Spleen (tissue), 11 donors: ENCODE results near the gene PSMC2. TPM values are rescaled to one million over a fixed set of nuclear protein-coding genes. Genes with fewer than 3 reads are reported as not detected.

ENCODE experiments used
- DNase-seq: peaks from one replicate; pipeline ENCODE4 v3.0.0-alpha.2; 2020
- H3K27ac ChIP-seq, 8 donors: fragments of 200-600 bp; sonication (generic) in 7 of 8; 1 replicate in 4 of 8; 2 replicates in 4 of 8; pipeline versions ENCODE4 v1.5.0 to v1.8.0; 2016 to 2021; ENCODE audit warnings: inconsistent platforms in 4 of 8, mild to moderate bottlenecking in 4 of 8, moderate library complexity in 1 of 8
- H3K27me3 ChIP-seq, 7 donors: fragments of 200-600 bp; sonication (generic) in 6 of 7; replicated peaks in 1 of 7; 1 replicate in 4 of 7; 2 replicates in 3 of 7; pipeline versions ENCODE4 v1.5.0 to v1.8.0; 2016 to 2021; ENCODE audit warnings: inconsistent platforms in 3 of 7, mild to moderate bottlenecking in 1 of 7
- H3K36me3 ChIP-seq, 6 donors: fragments of 200-600 bp; sonication (generic) in 5 of 6; 1 replicate in 4 of 6; 2 replicates in 2 of 6; pipeline versions ENCODE4 v1.5.0 to v1.8.0; 2016 to 2021; ENCODE audit warnings: inconsistent platforms in 2 of 6
- H3K4me1 ChIP-seq, 6 donors: fragments of 200-600 bp; sonication (generic) in 5 of 6; 1 replicate in 3 of 6; 2 replicates in 3 of 6; pipeline versions ENCODE4 v1.5.0 to v1.8.0; 2016 to 2021; ENCODE audit warnings: inconsistent platforms in 3 of 6
- H3K4me3 ChIP-seq, 8 donors: fragments of 200-600 bp; sonication (generic) in 7 of 8; 1 replicate in 4 of 8; 2 replicates in 4 of 8; pipeline versions ENCODE4 v1.5.0 to v1.8.0; 2016 to 2021; ENCODE audit warnings: inconsistent platforms in 4 of 8, mild to moderate bottlenecking in 4 of 8, moderate library complexity in 2 of 8
- H3K9me3 ChIP-seq, 8 donors: fragments of 200-600 bp; sonication (generic) in 7 of 8; 1 replicate in 4 of 8; 2 replicates in 4 of 8; pipeline versions ENCODE4 v1.5.0 to v1.8.0; 2016 to 2021; ENCODE audit warnings: inconsistent platforms in 4 of 8
- CTCF ChIP-seq, 11 experiments: fragments of 200-600 bp in 7 of 11; fragments of 450-650 bp in 4 of 11; sonication (generic) in 4 of 11; IDR thresholded peaks in 8 of 11; conservative IDR thresholded peaks in 3 of 11; 1 replicate in 7 of 11; 2 replicates in 4 of 11; pipeline versions ENCODE4 v1.4.0 to v1.8.0; 2016 to 2021; ENCODE audit warnings: antibody characterized with exemption in 11 of 11, inconsistent platforms in 4 of 11, mild to moderate bottlenecking in 1 of 11
- POLR2A ChIP-seq, 3 donors: fragments of 450-650 bp; IDR thresholded peaks; one replicate each; pipeline ENCODE4 v1.5.1; 2017; ENCODE audit warnings: antibody characterized with exemption in 3 of 3, mild to moderate bottlenecking in 1 of 3
- POLR2AphosphoS5 ChIP-seq, 3 donors: sonication (generic); formaldehyde crosslinking; IDR thresholded peaks; one replicate each; pipeline ENCODE4 v1.5.1; 2017; ENCODE audit warnings: antibody characterized with exemption in 3 of 3
- WGBS, 5 donors: extraction: QIAGEN DNeasy Blood & Tissue Kit in 3 of 5; methylation state at CpG; one replicate each; pipeline versions ENCODE4 v1.1.5 to v1.1.7; 2013 to 2018; 5-methylcytosine and 5-hydroxymethylcytosine counted together
- intact Hi-C: fragments of 100-400 bp; cut with DNase I; formaldehyde crosslinking; loops from one replicate; pipeline ENCODE4 v1.15.0; 2023; ENCODE audit warnings: low total_unique reads
- polyA plus RNA-seq, 3 donors: library from polyadenylated mRNA; stranded (reverse); fragments of 200-250 nt; gene quantifications; one replicate each; pipeline ENCODE4 v1.2.1, GENCODE V29; 2013
- total RNA-seq, 7 donors: library from RNA; depleted of rRNA in 3 of 7; stranded (reverse); fragments of >200 nt in 3 of 7; fragmentation: NEBNext Ultra II Directional in 4 of 7; extraction: Animal tissue kit (Norgen Biotek cat#: 25700) in 4 of 7; gene quantifications; one replicate each; pipeline versions ENCODE4 v1.1.0 to v1.2.1, GENCODE V29; 2016 to 2021
- donor health status: healthy with polysubstance abuse.
- donor health status: DM: no; HTN: no; CAD: no; lungs with moderate emphysema.
- donor health status: DM: no; HTN: no; CAD: no.
- donor health status: Bipolar disorder and iron deficiency.
- donor health status: healthy.
- donor health status: DM: no; HTN: no; CAD: no.
- donor health status: DM: yes; HTN: yes; CAD: no.

PSMC2 gene
- total and polyA plus RNA-seq, 10 donors, result 62.6 to 102 (median 85.8) TPM

- Histone ChIP-seq H3K27me3 (peaks cover 0 to 9% (median 0%) of the 10 kb centered on the region in 7 donors), H3K4me1 (no peaks in the 10 kb centered on the region), H3K9me3 (no peaks in the 10 kb centered on the region), H3K4me3 (no peak overlapping the region), H3K36me3 (no peaks in the 10 kb centered on the region), H3K27ac (no peak overlapping the region)
- intact Hi-C loops, result no loop called here
- TF ChIP-seq CTCF (IDR thresholded peaks at IDR 0.05 in 8 of 11, conservative IDR thresholded peaks at IDR 0.05 in 3 of 11) (no peak), POLR2A (IDR thresholded peaks at IDR 0.05) (no peak), POLR2AphosphoS5 (IDR thresholded peaks at IDR 0.05) (no peak)
- DNase-seq, result no peak
- 91 to 95% (median 92%) methylated on average over 4 of the region's 4 CpGs for WGBS, 5 donors
Observed at GRCh38 chr7:103381280-103382031, 34.0 kb downstream of the PSMC2 start.

GRCh38 chr7:103382032-103382402, 34.6 kb downstream of the PSMC2 start:
- WGBS, 5 donors, result 85 to 96% (median 87%) methylated on average over 4 to 5 of the region's 5 CpGs
- Histone ChIP-seq H3K36me3 (no peaks in the 10 kb centered on the region), H3K9me3 (no peaks in the 10 kb centered on the region), H3K4me3 (no peak overlapping the region), H3K27ac (no peak overlapping the region), H3K27me3 (peaks cover 0 to 9% (median 0%) of the 10 kb centered on the region in 7 donors), H3K4me1 (no peaks in the 10 kb centered on the region)
- intact Hi-C loops, result no loop called here
- no peak for DNase-seq
- no peak for TF ChIP-seq CTCF (IDR thresholded peaks at IDR 0.05 in 8 of 11, conservative IDR thresholded peaks at IDR 0.05 in 3 of 11)
- no peak for TF ChIP-seq POLR2A (IDR thresholded peaks at IDR 0.05)
- no peak for TF ChIP-seq POLR2AphosphoS5 (IDR thresholded peaks at IDR 0.05)

GRCh38 chr7:103387242-103387641, 39.8 kb downstream of the PSMC2 start:
- TF ChIP-seq POLR2AphosphoS5 (IDR thresholded peaks at IDR 0.05) (no peak), POLR2A (IDR thresholded peaks at IDR 0.05) (no peak), CTCF (IDR thresholded peaks at IDR 0.05 in 8 of 11, conservative IDR thresholded peaks at IDR 0.05 in 3 of 11) (no peak)
- Histone ChIP-seq H3K27me3 (no peaks in the 10 kb centered on the region), H3K4me1 (no peaks in the 10 kb centered on the region), H3K36me3 (no peaks in the 10 kb centered on the region), H3K27ac (no peak overlapping the region), H3K9me3 (no peaks in the 10 kb centered on the region), H3K4me3 (no peak overlapping the region)
- intact Hi-C loops, result no loop called here
- 54 to 66% (median 64%) methylated on average over 1 of the region's 1 CpG for WGBS, 5 donors
- DNase-seq, result no peak

- WGBS, 5 donors, result 78 to 90% (median 84%) methylated on average over 4 of the region's 4 CpGs
- TF ChIP-seq CTCF (IDR thresholded peaks at IDR 0.05 in 8 of 11, conservative IDR thresholded peaks at IDR 0.05 in 3 of 11) (no peak), POLR2A (IDR thresholded peaks at IDR 0.05) (no peak), POLR2AphosphoS5 (IDR thresholded peaks at IDR 0.05) (no peak)
- Histone ChIP-seq H3K4me1 (no peaks in the 10 kb centered on the region), H3K9me3 (no peaks in the 10 kb centered on the region), H3K36me3 (no peaks in the 10 kb centered on the region), H3K27ac (no peak overlapping the region), H3K4me3 (no peak overlapping the region), H3K27me3 (no peaks in the 10 kb centered on the region)
- intact Hi-C loops, result no loop called here
- DNase-seq, result no peak
Observed at GRCh38 chr7:103388469-103389140, 41.2 kb downstream of the PSMC2 start.
